ENCODE results near the gene PRSS56.

PRSS56 gene

DNA sequence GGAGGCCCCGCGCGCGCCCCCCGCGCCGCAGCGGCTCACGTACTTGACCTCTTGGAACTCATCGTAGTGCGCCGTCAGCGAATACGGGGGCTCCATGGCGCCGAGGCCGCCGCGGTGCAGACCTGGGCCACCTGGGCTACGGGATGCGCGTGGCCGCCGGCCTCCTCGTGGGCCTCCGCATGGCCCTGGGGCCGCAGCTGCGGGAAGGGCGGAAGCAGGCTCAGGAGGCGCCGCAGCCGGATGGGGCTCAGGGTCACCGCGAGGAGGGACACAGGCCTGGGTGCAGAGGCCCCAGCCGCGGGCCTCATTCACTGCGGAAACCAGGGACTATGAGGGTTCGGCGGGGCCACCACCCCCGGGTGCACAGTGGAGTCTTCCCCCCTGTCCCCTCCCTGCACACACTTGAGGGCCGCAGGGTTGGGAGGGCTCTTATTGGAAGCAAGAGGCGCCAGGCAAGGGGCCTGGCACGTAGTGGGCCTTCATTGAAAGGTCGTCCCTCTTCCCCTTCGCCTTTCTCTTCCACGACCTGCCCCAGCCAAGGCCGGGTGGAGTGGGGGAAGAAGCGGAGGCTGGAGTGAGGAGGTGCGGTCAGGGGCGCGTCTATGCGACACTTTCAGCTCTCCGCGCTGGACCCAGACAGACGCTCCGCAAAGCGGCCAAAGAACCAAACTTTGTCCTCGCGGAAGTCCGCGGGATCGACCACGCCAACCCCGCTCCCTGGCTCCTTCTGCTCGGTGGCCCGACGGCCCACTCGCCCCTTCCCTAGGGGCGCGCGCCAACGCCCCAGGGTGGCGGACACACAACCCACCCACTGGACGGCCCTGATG is 33.4 kb upstream of the PRSS56 start:
- DNase-seq: no peak

DNA sequence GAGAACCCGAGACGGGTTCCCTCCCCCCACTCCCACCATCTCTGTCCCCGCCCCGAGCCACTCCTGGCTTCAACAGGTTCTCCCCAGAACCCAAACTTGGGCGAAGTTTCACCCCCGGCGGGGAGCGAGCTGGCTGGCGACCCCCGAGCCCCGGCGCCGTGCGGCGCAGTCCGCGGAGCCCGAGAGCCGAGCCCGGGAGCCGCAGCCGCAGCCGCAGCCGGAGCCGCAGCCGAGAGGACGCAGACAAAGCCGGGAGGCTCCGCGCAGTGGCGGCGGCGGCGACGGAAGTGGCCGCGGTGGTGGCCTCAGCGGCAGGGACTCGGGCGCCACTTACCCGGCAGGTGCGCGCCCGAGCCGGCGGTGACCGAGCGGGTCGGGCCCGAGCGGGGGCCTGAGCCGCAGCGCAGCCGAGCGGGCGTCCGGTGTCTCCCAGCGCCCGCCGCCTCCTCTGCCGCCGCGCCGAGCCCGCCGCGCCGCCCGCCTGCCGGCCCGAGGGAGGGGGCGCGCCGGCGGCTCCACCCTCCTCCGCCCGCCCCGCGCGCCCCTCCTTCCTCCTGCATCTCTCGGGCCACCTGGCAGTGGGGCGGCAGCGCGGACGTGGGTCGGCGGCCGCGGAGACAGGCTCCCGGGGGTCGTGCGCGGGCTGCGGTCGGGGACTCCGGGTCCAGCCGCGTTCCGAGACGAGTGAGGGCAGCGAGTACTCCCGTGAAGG is 32.6 kb upstream of the PRSS56 start, which contains the start of gene ECEL1:
TSS of gene ECEL1 (minus strand) at position 450 of the 712 bp plus-strand sequence. CDS start 1,181 bp downstream, outside the sequence.
- DNase-seq: no peak

DNA sequence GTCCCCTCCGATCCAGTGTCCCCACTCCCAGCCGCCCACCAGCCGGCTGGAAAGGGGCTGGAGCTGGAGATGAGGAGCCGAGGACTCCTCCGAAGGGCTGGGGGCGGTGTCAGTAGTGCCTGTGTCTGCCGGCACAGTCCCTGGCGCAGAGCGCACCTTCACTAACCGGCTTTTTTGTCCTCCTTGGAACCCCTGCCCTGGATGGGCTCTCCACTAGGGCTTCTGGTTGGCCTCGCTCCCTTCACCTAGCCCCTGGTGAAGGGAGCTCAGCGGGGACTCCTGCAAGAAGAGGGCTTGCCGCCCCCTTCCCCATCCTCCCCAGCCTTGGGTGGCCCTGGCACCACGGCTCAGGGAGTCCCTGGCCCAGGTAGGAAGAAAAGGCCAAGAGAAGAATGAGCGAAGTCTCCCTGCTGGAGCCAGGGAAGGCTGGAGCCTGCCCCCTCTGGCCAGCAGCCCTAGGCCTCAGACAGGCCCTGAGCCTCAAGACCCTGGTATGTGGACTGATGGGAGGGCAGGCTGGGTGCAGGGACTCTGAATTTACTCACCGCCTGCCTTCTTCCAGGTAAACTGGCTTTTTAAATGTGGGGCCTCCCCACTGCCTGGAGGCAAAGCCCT is 32.0 kb upstream of the PRSS56 start:
- no peak for DNase-seq

DNA sequence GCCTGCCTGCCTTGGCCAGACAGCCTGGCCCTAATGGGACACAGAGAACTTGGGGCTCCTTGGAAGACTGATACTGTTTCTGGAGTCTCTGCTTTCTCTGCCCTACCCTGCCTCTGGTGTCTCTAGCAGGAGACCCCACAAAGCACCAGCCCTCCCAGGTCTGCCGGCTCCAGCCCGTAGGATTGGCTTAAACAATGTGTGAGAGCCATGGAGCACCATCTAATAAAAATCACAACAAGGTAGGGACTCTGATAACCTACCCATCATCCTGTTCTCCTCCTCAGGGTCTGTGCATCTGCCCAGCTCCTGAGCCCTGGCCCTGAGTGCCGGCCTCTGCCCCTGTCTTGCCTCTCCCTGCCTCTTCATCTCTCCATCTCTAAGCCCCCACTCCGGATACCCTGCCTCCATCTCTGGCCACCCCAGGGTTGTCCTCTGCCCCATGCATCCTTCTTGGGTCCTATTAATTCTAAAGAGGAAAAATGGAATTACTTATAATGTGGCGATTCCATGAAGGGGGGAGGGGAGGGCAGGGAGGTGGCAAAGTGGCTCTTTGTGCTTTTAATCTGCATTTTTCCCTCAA is 31.4 kb upstream of the PRSS56 start:
- DNase-seq: no peak

DNA sequence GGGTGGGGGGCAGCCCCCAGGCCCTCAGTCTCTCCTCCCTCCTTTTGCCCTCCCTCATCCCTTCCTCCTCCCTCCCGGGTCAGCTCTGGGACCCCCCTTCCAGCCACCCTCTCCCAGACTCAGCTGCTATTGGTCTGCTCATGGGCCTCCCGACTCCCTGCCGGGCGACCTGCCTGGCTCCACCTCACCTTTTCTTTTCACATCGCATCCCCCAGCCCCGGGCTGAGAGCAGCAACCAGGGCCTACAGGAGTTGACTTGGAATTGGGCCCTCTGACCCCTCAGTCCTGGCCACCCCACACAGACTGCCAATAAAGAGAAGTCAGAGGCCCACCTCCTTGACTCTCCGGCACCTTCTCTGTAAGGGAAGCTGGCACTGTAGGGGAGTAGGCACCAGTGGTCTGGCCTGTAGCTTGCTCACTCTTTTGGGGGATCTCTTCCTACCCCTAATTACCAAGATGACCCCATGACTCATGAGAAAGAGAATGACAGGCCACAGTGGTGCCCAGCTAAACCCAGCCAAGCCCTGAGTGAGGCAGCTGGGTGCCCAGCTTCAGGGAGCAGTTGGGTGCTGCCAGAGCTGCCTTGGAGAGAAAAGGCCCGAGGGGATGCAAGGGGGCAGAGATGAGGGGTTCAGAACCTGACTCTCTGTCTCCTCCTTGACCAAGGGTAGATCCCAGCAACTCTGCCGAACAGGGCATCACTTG is 30.5 kb upstream of the PRSS56 start:
- no peak for DNase-seq

DNA sequence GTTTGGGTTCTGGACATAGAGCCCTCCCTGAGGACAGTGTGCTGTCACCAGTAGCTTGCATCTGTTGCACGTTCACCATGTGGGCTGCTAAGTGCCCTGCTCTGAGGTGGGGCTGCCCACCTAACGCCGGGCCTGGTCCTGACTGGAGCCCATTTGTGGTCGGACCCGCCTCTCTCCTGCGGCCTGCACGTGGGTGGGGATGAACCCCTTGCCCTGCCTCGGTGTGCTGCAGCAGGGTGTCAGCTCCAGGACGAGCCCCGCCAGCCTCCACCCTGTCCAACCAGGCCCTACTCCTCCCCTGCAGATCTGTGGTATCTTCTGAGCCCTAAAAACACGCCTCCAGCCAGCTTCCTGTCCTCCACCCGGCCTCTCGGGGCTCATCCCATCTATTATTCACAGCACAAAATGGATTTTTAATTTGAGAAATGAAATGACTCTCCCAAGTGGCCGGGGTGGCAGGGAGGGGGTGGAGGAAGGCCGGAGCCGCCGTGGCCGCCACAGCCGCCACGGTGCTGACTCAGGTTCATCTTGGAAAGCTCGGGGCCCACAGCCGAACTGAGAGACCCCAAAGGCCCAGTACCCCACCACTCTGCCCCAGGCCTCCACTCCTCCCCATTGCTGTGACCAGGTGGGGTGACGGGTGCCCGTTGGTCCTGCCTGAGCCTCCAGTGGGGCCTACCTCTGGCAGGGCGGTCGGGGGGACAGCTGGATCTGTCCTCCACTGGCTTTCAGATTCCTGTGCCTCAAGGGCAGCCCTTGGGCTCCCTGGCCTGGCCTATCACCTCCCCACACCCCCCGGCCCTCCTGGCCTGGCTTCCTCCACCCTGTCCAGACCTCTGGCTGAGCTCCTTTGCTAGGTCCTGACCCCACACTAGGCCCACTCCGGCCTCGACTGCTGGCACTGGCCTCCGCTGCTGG is 29.7 kb upstream of the PRSS56 start:
- DNase-seq: no peak

DNA sequence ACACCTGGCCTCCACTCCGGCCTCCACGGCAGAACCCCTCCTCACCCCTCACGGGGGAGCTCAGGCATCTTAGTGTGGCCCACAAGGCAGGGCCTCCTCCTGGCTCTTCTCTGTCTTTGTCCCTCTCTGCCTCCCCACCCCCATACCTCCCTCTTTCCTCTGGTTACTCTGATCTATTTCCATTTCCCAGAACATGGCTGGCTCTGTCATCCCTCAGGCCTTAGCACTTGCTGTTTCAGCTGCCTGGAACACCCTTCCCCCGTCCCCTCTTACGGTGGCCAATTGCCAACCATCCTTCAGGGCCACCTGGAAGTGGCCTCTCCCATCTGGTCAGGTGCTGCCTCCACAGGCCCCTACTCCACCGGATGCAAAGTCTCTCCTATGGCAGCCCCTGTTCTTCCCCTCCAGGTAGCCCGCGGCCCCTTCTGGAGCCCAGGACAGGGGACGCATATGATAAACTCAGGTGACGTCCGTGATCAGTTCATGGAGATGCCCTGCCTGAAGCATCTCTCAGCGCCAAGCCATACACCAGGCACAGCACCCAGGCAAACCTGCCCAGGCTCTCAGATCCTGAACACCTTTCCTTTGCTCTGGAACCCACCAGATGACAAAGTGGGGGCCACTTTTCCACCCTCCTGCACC is 28.9 kb upstream of the PRSS56 start:
- no peak for DNase-seq

DNA sequence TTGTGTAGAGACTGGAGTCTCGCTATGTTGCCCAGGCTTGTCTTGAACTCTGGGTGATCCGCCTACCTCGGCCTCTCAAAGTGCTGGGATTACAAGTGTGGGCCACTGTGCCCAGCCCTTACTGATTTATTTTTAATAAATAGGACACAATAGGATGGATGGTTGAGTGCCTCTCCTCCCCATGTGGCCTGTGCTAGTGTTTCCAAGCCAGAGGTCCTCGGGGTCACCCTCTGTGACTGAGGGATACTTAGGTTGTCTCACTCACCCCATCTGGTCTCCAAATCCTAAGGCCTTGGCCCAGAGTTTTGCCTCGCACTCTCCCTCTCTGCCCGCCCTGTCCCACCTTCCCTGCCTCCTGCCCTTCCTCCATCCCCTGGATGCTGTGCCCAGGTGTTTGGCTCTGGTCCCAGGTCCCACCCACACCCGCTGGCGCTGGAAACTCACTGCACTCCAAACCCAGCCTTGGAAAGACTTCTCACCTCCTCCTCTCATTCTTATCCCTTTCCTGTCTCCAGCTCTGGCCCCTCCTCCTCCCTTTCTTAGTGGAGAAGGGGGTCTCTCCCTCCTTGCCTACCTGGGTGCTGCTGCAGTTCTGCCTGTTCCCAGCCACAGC is 27.8 kb upstream of the PRSS56 start:
- no peak for DNase-seq

DNA sequence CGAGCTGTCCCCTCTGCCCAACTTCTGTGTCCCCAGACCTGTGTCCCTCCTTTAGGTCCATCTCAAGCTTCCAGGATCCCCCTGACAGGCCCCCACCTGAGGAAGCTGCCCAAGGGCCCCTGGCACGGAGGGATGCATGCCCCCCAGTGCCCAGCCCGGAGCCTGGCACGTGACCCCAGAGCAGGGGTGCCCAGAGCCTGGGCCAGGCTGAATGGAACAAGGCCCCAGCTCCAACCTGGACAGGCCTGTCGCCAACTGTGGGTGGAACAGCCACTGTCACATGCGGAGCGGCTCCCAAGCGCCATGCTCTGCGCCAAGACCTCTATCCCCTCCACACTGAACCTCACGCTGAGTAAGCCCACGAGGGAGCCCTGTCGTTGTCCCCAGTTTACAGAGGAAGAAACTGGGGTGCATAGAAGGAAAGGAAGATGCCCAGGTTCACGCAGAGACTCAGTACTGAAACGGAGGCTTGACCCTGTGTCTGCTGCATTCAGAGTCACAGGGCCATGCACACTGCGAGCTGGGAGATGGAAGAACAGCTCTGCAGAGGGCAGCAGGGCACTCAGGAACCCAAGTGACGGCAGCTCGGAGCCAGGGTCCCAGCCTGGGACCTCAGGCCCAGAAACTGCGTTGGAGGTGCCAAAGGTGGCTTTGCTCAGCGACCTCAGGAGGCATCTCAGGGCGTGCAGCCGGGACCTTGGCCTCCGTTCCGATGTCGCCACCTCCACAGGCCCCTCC is 27.1 kb upstream of the PRSS56 start:
- DNase-seq: no peak

DNA sequence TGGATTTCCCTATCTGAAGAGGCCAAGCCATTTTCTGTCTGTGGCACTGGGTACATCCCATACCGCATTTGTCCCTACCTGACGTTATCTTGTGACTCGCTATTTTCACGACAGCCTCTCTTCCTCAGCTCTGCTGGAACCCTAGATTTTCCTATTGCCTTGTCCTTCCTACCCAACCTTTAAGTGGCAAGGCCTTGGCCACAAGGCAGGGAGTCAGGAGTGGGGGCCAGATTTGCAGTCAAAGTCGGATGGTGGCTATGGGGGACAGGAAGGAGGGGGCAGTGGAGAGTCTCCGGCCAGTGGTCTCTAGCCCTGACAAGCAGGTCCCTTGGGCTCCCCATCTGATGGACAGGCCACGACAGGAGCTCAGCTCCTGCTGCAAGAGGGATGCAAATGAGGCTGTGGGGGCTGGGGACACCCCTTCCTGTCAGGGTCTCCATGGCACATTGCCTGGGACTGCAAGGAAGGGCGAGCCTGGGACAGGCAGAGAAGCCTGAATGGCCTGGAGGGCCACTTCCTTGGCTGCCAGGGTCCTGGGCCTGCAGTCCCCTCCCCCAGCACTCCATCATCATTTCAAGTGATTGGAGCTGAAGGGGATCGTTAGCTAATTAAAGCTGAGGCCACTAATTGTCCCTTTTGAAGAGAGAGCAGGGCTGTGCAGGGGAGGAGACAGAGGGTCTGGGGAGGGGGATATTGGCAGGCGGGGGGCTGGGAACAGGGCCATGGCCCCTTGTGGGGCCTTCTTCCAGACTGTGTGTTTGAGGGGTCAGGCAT is 26.3 kb upstream of the PRSS56 start:
- no peak for DNase-seq

DNA sequence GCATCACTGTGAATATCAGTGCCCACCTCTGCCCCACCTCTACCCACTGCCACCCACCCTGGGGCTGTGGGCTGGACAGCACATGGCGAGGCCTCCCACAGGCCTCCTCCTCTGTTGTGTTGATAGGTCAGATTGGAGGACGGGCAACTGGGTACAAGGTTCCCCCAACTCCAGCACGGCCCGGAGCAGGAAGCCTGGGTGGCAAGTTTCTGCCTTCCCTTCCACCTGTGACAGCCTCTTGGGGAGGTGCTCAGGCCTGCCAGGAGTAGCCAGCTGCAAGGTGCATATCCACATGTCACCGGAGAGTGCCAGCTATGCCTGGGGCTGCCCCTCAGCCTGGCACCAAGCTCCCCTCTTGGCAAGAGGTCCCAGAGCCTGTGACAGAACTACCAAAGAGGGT is 25.6 kb upstream of the PRSS56 start:
- no peak for DNase-seq

DNA sequence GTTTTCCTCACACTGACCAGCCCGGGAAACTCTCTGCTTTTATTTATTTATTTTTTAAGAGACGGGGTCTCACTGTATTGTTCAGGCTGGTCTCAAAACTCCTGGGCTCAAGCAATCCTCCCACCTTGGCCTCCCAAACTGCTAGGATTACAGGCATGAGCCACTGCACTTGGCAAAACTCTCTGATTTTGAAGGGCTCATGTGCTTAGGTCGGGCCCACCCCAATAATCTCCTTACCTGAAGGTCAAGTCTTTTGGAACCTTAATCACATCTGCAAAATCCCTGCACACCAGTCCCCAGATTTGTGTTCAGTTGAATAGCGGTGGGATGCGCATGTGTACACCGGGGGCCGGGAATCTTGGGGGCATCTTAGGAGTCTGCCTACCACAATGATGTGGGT is 24.9 kb upstream of the PRSS56 start:
- no peak for DNase-seq

DNA sequence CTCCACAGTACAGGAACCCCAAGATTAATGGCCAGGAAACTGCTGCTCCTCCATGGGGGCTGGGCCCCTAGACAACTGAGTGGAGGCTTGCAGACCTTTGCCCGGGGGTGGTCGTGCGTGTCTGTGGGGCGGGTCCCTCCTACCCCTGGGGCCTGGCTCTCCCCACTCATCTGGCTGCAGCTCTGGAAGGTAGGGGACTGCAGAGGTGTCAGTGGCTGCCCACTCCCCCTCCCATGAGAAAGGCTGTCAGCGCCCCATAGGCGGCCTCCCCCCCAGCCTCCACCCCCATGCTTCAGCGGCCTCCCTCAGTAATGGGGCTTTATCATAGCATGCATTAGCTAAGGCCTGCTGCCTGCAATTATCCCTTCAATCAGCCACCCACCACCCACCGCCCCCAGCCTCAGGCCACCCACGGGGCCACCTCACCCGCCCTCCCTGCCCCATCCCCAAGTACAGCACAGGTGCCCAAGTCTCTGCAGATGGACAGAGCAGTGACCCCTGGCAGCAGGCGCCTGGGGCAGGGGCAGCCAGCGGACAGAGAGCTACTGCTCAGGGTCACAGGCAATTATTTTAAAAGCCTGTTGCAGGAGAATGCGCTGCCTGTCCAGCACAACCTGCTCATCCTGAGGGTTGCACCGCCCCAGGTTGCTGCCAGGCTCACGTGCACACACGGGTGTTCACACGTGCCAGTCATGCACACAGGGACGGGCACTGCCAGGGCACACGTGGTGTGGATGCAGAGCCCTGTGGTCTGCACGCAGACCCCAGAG is 23.5 kb upstream of the PRSS56 start:
- no peak for DNase-seq

DNA sequence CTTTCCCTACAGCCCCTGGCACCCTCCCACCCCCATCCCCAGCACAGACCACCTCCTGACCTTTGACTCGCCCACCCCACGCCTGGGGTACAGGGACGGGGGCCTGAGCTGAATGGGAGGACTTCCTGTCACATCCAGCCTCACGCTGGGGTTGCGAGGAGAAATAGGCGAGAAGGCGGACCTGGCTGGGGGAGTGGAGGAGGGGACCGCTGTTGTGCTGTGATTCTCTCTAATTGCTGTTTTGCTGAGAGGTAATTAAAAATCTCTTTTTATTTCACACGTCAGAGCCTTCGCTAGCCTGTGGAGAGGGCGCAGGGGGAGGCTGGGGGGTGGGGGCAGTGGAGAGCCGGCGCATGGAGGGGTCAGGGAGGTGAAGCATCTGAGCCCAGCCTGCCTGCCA is 22.8 kb upstream of the PRSS56 start:
- DNase-seq: no peak

DNA sequence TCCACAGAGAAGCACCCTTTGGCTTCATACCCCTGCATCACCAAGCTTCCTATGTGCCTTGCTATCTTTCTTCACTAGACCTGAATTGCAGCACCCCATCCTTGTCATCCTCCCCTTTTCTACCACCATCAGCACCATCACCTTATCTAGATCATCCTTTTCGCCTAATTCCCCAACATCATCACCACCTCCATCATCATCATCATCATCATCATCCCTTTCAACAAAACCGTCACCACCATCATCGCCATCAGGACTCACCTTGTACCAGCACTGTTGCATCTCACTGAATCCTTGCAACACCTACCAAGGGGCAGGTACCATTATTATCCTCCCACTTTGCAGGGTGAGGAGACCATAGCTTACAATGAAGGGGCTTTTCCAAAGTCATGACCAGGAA is 21.7 kb upstream of the PRSS56 start:
- DNase-seq: no peak

DNA sequence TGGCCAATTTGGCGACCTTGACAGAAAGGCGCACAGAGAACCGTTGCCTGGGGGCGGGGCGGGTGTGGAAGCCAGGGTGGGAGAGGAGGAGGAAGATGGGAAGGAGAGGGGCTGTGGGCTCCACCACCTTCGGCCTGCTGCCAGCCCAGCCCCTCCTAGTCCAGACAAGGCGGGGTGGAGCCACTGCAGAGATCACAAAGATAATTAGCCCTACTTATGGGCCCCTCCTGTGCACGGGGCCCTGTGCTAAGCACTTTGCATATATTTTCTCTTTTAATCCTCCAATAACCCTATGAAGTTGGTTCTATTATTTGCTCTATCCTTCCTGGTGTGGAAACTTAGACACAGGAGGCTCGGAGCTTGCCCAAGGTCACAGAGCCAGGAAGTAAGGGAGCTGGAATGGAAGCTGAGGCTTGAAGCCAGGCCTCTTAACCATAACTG is 18.8 kb upstream of the PRSS56 start:
- DNase-seq: no peak

DNA sequence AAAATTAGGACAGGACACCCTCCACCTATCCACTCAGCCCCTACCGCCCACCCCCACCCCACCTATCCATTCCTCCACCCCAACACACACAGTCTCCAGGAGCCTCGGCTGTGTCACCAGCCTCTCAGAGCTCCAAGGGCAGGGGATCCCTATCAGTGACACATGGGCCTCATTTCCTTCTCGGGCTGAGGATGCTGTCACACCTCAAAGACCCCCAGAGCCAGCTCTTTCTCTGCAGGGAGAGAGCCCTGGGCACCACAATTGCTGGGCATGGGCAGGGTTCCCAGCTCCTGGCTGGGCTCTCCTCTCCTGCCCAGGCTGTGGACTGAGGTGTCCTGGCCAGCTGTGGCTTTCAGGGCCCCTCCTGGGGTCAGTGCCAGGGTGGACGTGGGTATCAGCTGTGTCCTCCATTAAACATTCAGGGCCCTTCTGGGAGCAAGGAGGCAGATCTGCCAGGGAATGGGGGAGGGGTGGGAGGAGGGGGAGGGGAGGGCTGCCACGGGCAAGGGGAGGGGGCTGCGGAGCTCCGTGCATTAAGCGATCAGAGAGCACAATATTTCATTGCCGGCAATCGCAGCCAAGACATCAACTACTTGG is 18.3 kb upstream of the PRSS56 start:
- no peak for DNase-seq

DNA sequence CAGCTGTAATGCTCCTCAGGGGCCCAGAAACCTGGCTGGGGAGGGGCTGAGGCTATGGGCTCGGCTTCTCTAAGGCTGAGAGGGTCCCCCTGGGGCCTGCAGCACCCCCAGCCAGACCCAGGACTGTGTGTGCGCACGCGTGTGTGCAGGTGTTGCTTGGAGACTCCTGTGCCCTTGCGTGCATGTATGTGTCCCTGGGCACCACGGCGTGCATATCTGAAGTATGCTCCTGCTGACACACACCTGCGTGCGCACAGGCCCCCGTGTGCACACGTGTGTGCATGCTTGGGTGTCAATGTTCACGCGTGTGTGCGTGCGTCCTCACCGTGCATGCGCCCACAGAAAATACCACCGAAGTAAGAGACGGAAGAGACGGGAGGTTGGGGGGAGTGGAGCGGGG is 17.7 kb upstream of the PRSS56 start:
- DNase-seq: no peak

Measured in cerebellar nuclear complex (tissue), 1 donor.